Measurements from ENCODE around the gene VANGL2.

Gene VANGL2

DNA sequence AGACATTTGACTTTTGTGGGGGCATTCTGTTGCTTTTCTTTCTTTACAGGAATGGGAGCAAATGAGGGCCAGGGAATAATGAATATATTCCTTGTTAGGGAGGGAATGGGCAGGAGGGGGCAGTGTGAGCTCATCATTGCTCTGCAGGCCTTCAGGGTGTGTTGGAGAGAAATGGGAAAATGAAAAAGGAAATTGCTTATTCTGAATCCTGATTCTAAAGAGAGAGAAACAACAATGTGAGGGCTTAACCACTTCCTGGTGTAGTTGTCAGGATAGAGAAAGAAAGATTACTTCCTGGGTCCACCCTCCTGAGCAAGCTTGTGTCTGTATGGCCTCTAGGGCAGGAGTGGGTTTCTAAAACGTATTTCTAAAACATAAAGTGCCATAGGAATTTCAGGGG lies 28.3 kb downstream of the VANGL2 start:
- DNase-seq, result peak; percentile 74 to 76

DNA sequence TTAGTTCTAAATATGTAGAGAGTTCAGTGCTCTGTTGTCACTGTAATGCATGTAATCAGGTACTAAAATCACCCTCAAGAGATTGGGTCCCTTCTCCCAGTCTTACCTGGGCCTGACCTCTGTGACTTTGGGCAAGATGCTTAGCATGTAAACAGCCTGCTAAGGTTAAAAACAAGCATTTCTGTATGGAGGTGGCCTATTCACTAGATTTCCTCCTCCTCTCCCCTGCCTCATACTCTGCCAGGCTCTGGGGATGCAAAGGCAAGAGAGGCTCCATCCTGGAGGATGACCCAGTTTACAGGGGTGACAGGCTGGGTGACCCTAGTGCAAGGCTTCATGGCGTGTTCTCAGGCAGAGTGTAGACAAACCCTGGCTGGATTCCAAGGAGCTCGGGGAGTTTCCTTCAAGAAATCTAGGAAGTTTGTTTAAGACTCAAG lies 28.8 kb downstream of the VANGL2 start:
- DNase-seq, result peak in 1 of 2 donors; percentile 25

DNA sequence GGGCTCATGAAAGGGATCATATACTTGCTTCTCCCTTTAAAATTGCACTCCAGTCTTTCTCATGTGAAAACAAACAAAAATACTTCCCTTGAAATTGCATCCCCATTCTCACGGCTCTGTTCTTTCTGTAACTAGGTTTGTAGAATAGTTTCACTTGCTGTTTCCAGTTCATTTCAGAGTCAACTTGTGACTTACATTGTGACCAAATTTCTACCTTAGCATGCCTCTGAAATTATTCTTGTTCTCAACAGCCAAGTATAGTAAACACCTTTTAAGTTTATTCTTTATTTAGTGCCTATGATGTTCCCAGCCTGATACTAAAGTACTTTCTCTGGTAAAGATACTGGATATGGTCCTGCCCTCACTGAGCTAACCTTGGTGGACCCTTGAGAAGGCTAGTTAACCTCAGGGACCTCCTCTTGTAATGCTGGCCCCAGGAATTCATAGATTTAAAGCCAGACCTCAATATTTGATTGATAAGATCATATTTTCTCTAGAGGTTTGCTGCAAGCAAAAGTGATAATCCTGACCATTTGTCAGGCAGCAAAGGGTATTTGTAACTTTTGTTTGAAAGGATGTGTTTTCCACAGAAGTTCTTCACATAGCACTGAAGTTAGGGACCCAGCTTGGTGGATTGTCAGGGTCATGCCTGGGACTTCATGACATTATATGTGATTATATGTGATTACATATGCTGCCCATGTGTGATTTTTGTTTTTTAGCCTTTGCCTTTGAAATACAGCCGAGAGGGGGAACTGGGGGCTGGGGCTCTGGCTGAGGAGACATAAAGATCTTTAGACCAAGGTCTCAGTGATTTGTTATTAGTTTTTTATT lies 29.6 kb downstream of the VANGL2 start:
- peak; percentile 10 to 32 for DNase-seq

DNA sequence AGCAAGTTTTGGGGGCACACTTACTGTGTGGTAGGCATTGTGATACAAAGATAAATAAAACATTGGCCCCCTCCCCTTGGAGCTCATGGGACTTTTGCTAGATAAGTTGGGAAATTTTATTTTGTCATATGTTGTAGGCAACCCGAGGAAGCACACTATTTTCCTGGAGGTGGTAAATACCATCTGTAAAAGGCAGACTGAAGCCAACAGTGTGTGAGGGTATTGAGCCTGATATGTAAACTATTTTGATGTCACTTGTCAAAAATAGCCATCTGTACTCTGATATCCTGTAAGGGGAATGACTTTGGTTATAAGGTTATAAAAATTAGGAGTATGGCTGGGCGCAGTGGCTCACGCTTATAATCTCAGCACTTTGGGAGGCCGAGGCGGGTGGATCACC lies 30.6 kb downstream of the VANGL2 start:
- no peak for DNase-seq

DNA sequence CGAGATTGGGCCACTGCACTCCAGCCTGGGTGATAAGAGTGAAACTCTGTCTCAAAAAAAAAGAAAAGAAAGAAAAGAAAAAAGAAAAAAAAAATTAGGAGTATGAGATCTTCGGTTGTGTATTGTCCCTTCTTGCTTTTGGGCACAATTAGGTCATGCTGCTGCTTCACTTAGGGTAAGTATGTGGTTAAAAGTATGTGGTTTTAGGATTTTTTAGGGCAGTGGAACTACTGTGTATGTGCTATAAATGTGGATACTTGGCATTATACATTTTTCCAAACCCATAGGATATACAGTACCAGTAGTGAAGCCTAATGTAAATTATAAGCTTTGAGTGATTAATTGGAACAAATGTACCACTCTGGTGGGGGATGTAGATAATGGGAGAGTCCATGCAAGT lies 31.2 kb downstream of the VANGL2 start:
- no peak for DNase-seq

DNA sequence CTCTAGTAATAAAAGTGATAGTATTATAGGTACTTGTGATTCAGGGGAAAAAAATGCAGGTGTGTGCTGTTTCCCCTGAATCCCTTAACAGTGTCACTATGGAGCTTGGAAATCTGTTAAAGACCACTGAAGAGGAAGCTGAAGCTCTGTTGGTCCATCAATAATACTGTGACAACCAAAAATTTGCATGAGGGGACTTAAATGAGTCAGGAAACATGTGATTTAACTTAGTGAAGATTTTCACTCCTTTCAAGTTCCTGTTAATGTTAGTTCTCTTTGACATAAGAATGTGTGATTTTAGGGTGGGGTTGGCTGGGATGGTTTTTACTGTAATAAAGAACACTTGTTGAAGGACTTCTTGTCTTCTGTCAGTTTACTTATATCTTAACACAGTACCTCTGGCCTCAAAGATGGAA lies 32.0 kb downstream of the VANGL2 start:
- peak; percentile 48 to 76 for DNase-seq

DNA sequence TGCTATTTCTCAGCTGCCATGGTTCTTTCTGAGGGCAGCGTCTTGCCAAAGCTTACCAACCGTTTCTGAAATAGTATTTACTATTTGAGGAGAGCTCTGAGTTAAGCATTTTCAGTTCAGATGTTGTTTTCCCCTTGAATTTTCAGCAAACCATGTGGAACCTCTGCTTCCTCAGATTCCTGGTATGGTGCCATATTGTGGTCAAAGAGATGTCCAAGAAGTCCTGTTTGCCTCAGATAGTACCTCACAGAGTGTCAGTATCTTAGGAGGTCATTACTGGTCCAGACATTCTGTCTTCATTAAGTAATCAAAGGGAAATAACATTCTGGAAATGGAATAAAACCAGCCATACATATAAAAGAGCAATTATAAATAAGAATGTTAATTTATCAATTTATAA lies 36.6 kb downstream of the VANGL2 start:
- no peak for DNase-seq

DNA sequence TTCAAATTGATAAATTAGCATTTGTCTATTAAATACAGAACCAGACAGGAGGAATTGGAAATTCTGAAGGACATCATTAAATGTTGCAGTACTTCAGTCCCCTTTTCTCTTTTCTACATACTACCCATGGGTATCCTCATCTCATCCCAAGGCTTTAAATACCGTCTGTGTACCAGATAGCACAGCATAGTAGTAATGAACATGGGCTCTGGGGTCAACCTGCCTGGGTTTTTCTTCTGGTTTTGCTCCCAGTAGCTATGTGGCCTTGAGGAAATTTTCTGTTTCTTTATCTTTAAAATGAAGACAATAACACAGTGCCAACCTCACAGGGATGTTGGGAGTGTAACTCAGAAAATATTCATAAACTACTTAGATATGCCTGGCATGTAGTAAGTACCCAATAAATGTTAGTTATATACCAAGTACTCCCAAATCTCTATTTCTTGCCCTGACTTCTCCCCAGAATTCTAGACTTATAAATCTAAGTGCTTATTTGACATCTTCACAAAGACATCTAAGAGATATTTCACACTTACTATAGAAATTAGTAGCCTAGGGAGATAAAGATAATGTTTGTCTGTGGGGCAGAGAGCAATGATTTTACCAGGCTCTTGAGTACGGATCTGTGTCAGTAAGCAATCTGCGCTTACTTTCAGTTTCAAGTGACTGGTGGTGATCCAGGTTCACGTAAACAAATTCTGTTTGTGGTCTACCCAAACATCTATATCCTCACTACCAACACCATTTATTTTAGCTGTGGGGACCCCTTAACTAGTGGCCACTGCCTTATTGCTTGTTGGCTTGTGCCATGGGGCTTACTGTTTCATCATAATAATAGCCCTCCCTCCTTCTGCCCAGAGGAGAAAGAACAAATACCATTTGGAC lies 37.3 kb downstream of the VANGL2 start:
- no peak for DNase-seq

DNA sequence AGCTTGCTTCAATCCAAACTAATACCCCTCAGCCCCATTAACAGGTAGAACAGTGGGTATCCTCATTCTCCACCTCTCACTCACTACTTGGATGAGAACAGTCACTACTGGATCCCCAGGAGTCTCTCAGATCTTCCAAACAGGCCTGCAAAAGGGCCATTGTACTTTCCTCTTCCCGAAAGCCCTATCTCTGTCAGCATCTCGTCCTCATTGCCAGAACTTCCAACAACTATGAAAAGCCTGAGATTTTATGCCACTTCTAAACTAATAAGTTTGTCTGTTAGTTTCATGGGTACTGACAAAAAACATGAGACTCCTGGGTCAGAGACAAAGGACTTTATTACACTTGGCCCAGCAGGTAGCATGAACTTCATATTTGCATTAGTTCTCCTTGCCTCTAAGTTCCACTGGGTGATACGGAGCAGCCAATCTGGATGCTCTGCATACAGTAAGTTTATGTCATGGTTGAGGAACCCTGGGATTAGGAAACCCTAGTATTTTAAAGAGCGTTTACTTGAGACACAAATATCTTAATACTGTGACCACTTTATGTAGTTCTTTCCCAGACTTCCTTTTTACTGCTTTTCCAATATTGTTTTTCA lies 38.1 kb downstream of the VANGL2 start:
- DNase-seq, result no peak

DNA sequence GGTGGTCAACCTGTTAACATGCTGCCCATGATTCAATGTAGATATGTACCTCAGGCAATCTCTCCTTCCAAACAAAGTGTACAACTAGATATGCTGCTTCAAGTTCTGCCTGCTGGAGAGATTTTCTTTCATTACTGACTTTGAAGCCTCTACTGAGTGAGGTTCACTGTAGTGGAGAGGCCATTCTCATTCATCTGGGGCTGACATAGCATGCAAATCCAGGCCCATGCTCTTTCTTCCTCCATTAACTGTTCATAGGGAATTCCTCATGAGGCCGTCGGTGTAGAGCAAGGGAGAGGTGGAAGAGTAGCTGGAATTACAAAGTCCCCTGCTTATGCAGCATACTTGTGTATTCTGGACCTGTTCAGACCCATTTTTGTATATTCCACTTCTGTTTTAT lies 38.6 kb downstream of the VANGL2 start:
- no peak for DNase-seq

DNA sequence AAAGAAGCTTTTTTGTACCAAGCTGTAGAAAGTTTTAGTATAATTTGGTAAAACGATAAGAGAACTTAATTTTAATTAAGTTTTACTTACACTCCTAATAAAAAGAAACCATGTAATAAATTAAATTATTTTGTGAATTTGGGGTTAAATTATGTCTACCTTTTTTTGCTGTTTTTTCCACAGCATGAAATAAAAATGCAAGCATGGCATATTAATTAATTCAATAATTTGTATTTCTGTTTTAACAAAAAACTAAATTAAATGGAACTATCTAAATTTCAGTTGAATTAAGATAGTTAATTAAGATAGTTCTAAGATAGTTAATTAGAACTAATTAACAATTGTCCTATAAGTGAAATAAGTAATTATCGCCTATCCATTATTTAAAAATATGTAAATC lies 39.4 kb downstream of the VANGL2 start:
- no peak for DNase-seq

DNA sequence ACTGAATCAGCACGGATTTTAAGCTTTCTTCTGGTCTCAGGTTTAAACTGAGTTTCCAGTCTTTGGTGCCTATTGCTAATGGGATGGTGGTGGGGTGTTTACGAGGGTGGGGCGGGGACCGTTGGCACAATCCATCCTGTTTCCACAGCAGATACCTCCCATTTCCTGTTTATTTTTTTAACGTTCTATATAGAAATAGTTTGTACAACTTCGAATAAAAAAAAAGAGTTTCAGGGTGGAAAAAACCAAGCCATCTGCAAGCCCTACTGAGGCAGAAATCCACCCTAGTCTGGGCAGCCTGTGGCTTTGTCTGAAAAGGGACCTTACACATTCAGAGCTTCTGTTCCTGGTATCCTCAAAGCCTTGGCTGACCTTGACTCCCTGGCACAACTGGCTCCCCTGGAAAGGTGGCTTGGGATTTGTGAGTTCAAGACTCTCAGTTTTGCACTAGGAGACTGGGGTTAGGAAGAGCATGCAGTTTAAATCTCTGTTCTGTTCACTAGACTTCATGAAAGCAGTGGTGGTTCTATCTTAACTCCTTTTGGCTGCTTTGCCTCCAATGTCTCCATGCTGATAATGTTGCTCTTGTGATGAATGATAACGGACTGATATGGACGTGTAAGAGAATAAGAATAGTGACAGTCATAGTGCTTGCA lies 46.7 kb downstream of the VANGL2 start:
- DNase-seq, result no peak

DNA sequence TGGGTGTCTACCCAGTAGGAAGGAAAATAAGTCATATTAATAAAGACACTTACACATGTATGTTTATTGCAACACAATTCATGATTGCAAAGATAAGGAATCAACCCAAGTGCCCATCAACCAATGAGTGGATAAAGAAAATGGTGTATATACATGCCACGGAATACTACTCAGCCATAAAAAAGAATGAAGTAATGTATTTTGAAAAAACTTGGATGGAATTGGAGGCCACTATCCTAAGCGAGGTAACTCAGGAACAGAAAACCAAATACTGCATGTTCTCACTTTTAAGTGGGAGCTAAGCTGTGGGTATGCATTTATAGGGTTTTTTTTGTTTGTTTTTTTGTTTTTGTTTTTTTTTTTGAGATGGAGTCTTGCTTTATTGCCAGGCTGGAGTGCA lies 49.1 kb downstream of the VANGL2 start:
- no peak for DNase-seq

DNA sequence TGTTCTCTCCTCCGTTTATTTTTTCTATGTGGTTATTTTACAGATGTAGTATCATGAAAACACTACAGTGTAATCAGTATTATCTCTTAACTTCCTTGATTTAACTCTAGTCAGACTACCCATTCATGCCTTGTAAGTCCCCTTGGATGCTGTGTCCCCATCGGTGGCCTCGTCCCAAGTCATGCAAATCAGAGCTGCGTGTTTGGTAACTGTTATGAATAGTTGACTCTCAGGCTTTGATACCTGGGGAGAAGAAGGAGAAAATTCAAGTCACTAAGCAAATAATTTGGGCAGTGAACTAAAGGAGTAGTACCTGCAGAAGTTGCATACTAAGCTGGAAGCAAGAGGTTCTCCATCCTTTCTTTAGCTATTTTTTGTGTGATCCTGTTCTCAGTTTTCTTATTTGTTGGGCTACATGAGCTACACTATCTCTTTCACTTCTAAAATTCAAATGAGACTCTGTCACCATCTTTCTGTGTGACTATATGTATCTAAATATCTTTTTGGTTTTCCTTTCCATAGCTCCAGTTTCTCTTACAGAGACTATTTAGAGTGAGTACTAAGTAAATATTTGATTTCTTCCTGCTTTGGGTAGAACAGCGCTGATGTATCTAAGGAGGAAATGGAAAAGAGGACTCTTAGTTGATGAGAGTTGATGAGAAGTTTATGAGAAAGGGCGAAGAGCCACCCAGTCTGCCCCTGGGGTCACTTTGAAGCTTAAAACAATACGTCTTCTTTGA lies 50.9 kb downstream of the VANGL2 start:
- no peak for DNase-seq

DNA sequence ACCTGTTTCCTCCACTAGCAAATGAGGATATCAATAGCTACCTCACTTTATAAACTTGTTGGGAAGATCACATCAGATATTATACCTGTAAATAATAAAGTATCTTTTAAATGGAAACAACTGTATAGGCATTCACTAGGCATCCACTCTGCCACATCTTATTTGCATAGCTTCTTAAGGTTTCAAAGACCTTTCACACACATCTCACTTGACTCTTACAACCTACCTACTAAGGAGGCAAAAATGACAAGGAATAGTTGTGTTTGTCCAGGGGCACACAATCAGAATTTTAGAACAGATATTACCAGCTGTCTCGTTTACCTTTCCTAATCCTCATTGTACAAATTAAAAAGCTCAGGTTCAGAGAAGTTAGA lies 51.5 kb downstream of the VANGL2 start:
- DNase-seq, result no peak

DNA sequence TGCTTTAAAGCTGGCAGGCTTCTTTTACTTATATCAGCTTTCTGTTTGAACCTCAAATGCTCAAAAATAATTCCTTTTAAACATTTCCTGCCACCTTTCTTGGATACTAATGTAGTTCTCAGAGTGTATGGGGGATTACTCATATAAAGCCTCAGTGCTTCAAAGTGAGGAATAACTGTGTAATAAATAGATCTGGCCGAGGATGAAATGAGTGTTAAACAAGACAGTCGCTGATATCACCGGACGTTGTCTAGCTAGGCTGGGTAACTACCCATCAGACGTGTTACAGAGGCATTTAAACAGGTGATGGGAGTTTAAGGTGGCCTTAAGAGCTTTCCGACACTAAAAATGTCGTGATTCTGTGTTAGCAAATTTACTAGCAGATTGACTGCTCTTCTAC lies 53.1 kb downstream of the VANGL2 start:
- no peak for DNase-seq

DNA sequence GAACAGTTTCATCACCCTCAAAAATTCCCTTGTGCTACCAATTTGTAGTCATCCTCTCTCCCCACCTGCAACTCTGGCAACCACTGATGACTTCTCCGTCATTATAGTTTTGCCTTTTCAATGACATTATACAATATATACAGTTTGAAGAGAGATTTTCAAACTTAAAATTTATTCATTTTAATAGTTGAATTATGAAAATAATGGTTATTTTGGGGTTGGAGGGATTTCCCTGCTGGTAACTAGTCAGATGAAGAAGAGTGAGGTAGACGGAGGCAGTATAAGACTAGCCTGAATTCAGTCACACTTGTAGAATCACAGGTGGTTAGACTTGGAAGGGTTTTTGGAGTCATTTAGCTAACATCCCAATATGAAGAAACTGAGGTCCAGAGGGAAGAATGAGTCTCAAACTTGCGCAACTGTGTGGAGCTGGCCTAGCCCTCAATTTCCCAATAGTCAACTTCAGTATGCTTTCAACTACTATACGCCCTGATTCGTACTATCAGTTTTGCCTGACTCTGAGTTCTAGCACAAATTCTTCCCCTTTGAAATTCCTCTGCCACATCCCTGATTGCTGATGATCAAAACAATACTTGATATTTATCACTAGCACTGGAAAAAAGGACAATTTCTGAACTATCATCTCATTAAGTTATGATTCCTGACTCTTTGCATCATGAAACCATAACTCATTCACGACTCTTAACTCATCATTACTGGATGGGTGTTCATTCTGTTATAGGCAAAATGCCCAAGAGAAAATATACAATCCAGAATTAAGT lies 54.2 kb downstream of the VANGL2 start:
- DNase-seq, result peak in 1 of 2 donors; percentile 19

DNA sequence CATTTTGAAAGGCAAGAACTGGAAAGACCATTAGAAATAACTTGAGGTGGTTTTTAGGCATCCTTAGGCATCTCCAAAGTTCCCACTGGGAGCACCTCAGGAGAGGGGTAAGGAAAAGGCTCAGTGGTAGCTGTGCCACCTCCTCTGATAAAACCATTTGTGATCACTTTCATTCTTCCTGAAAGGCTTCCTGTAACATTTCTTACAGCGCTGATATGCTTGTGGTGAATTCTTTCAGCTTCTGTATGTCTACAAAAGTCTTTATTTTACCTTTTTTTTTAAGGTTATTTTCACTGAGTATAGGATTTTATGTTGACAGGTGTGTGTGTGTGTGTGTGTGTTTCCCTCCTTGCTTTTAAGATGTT lies 54.8 kb downstream of the VANGL2 start:
- DNase-seq, result no peak

DNA sequence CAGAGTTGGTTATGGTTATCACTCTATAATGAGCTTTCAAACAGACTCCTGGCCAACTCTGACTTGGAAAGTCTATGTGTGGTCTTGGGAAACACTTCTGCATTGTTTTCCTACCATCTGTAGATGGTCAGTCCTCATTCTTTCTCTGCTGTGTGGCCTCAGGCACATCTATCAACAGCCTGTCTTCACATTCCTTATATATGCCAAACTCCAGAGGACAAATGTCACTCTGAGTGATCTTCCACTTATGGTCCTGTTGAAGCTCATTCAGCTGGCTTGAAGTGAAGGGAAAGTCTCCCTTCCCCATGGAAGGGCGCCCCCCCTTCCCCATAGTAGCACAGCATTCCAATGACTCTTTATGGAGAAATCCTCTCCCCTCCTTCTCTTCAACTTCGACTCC lies 58.7 kb downstream of the VANGL2 start:
- no peak for DNase-seq

DNA sequence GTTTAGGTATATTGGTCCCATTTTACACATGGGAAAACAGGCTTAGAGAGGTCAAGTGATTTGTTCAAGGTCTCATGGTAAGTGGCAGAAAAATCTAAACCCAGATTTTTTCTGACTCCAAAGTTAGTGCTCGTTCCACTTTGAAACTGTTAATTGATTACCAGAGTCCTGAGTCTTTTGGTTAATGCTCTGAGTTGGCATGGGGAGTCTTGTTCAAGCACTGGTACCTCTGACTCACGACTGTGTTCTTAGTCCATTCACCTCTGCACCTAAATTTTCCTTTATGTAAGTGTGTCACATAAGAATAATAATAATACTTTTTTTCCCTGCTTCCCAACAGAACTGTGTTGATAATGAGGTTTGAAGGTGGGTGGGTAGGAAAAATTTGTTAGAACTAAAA lies 59.3 kb downstream of the VANGL2 start:
- DNase-seq, result no peak

DNA sequence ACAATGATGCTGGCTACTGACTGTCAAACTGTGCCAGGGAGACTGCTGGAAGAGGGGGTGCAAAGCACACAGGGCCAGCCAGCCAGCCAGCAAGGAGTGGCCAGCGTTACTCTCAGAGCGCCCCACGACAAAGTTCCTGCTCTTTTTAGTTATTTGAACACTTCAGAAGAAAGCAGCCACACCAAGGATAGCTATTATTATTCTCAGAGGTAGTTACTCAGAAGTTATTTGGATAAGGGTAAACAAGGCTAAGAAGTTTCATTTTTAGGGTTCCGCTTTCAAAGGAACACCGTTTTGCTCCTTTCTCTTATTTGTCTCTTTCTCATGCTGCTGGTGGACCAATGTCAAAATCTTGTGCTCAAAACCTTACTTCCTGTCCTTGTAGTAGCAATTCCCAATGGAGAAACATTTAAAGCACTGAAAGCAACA lies 59.9 kb downstream of the VANGL2 start:
- no peak for DNase-seq
